ENCODE measurements around the gene WNT9A. TPM values are rescaled to one million over a fixed set of nuclear protein-coding genes. Genes with fewer than 3 reads are reported as not detected.

Gene WNT9A
- total RNA-seq, 2 donors from 2014 or later = 1.2 to 7.9 TPM

DNA sequence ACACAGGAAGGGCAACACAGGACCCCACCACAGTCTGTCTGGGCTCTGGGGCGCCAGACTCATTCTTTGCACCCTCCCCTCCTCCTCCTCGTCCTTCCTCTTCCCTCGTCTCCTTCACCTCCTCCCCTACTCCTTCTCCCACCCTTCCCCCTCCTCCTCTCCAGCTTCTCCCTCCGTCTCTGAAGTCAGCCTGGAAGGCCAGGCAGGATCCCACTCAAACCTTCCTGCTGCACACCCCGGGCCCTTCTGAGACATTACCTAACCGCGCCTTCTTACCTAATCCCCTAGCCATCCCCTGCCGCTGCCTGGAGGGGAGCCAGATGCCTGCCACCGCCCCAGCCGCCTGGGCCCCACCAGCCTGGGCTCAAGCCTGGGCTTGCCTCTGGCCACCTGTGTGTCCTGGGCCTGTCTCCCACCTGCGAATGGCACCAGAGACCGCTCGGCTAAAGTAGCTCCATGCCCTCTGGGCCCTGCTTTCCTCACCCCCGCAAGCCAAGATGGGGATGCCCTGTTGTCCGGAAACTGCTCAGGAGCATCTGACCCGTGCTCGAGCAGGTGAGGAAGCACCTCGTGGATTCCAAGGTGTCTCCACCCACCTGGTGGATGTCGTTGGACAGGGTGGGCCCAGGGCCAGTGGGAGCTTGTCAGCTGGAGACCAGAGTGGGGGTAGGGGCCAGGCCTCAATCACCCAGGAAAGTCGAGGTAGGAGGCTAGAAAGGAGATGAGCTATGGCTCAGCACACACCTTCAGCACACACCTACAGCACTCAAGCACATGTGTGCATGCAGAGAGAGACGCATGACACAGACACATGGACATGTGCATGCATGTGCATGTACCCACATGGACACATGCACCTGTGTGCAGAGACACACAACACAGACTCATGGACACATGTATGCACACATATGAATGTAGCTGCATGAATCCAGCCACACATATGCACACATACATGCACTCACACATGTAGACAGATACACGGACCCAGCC lies 31.9 kb downstream of the WNT9A start:
- DNase-seq (ENCODE audit: low spot score) (no peak), ATAC-seq (ENCODE audit: insufficient number of reproducible peaks, low FRiP score, low read depth) (no peak)
- H3K4me1 ChIP-seq (ENCODE audit: control insufficient read depth in 1 of 2, low read depth in 2 of 2) = no peaks in the 10 kb centered on the region
- TF ChIP-seq, protein P1, sequence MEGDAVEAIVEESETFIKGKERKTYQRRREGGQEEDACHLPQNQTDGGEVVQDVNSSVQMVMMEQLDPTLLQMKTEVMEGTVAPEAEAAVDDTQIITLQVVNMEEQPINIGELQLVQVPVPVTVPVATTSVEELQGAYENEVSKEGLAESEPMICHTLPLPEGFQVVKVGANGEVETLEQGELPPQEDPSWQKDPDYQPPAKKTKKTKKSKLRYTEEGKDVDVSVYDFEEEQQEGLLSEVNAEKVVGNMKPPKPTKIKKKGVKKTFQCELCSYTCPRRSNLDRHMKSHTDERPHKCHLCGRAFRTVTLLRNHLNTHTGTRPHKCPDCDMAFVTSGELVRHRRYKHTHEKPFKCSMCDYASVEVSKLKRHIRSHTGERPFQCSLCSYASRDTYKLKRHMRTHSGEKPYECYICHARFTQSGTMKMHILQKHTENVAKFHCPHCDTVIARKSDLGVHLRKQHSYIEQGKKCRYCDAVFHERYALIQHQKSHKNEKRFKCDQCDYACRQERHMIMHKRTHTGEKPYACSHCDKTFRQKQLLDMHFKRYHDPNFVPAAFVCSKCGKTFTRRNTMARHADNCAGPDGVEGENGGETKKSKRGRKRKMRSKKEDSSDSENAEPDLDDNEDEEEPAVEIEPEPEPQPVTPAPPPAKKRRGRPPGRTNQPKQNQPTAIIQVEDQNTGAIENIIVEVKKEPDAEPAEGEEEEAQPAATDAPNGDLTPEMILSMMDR (IDR thresholded peaks at IDR 0.05) = no peak
- H3K27ac ChIP-seq = no peak overlapping the region
- no peaks in the 10 kb centered on the region for H3K9me3 ChIP-seq
- H3K4me3 ChIP-seq = no peak overlapping the region
- no peaks in the 10 kb centered on the region for H3K27me3 ChIP-seq (replicated peaks; ENCODE audit: insufficient read depth)
- H3K36me3 ChIP-seq = no peaks in the 10 kb centered on the region

DNA sequence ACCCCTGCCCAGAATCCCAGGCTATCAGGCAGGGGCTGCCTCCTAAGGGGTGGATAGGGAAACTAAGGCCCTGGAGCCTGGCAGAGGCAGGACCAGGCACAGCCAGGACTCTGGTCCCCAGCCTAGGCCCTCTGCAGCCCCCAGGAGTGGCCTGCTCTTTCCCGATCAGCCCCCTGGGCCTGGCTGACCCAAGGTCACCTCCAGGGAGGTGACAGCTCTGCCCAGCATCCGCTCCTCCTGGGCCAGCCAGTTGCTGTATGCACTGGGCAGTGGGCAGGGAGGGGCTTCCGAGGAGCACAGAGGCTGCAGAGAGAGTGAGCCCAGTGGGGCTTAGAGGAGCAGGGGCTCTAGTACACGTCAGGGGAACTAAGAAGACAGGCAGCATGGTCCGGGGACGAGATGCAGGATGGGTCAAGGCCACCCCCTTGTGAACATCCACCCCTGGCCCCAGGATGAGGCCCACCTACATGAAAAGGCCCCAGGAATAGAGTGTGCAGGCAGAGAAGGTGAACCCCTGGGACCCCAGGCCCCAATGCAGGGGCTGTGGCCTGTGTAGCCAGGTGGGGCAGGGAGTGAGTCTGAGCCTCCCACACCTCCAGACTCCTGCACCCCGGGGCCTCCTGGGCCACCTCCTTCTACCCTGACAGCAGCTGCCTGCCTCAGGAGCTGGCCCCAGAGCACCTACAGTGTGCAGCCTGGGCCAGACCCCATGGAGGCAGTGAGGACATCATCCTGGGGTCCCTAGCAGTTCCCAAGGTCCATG lies 32.8 kb downstream of the WNT9A start:
- Histone ChIP-seq H3K27ac (no peak overlapping the region), H3K9me3 (no peaks in the 10 kb centered on the region), H3K36me3 (no peaks in the 10 kb centered on the region), H3K27me3 (replicated peaks; ENCODE audit: insufficient read depth) (no peaks in the 10 kb centered on the region), H3K4me1 (ENCODE audit: control insufficient read depth in 1 of 2, low read depth in 2 of 2) (no peaks in the 10 kb centered on the region), H3K4me3 (no peak overlapping the region)
- TF ChIP-seq, protein P1 (IDR thresholded peaks at IDR 0.05) = no peak
- DNase-seq (ENCODE audit: low spot score) (no peak), ATAC-seq (ENCODE audit: insufficient number of reproducible peaks, low FRiP score, low read depth) (no peak)

DNA sequence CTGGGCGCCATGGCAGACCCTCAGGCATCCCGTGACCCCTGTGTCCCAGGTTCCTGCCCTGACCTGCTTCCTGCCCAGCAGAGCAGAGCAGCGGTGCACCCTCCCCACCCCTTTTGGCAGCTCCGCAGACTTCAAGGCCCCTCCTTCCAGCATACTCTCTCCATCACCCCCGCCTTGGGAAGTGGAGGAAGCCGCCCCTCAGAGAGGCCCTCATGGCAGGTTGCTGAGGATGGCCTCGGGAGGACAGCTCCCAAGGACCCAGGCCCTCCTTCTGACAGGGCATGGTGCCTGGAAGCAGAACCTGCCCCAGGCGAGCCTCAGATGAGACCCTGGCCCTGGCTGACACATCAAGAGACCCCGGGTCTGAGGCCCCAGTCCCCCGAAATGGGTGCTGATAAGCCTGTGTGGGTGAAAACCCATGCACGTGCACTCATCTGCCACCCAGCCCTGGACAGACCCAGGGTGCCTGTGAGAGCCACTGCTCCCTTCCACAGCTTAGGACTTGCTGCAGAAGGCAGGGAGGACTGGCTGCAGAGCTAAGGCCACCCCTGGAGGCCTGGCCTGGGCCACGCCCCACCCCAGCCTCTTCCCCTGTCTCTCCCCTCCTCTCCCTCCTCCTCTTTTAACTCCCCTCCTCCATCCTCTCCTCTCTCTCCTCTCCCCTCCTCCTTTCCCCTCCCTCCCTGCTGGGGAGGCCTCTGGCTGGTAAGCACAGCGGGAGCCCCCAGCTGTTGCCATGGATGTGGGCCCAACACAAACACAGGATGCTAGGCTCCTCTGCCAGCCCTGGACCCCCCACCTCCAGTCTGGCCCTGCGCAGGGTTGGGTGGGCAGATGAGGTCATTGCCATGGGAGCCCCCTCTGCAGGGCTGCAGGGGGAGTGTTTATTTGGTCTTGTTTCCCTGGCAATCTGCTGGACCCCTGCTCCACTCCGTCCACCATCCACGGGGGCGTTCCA lies 33.7 kb downstream of the WNT9A start:
- no peaks in the 10 kb centered on the region for H3K36me3 ChIP-seq
- DNase-seq (ENCODE audit: low spot score) = no peak
- no peaks in the 10 kb centered on the region for H3K4me1 ChIP-seq (ENCODE audit: control insufficient read depth in 1 of 2, low read depth in 2 of 2)
- H3K27me3 ChIP-seq (replicated peaks; ENCODE audit: insufficient read depth) = no peaks in the 10 kb centered on the region
- no peak overlapping the region for H3K4me3 ChIP-seq
- no peaks in the 10 kb centered on the region for H3K9me3 ChIP-seq
- no peak overlapping the region for H3K27ac ChIP-seq
- ATAC-seq (ENCODE audit: insufficient number of reproducible peaks, low FRiP score, low read depth) = no peak
- TF ChIP-seq, protein P1 (IDR thresholded peaks at IDR 0.05) = no peak

GRCh38 chr1:227913396-227913763 lies 34.4 kb downstream of the WNT9A start:
- no peaks in the 10 kb centered on the region for H3K27me3 ChIP-seq (replicated peaks; ENCODE audit: insufficient read depth)
- no peak for DNase-seq (ENCODE audit: low spot score)

More at GRCh38 chr1:227913396-227913763, 34.4 kb downstream of the WNT9A start:
- TF ChIP-seq, protein P1 (IDR thresholded peaks at IDR 0.05) = no peak
- Histone ChIP-seq H3K4me3 (no peak overlapping the region), H3K27ac (no peak overlapping the region), H3K36me3 (no peaks in the 10 kb centered on the region), H3K4me1 (ENCODE audit: control insufficient read depth in 1 of 2, low read depth in 2 of 2) (no peaks in the 10 kb centered on the region), H3K9me3 (no peaks in the 10 kb centered on the region)
- ATAC-seq (ENCODE audit: insufficient number of reproducible peaks, low FRiP score, low read depth) = no peak
